Stimulated activated CD4-positive, alpha-beta T cell treated with anti-CD3 and anti-CD28 coated beads, Interleukin-2, amount 100 ng/mL, for 24 hours (primary cell): Measurements from ENCODE around the gene QSOX1.
"Not testable (repeated sequence)": the region's sequence is repeated elsewhere in the genome, so short reads cannot be mapped to it uniquely, and the experiment has no call there.

Experiments
- DNase-seq, 2 donors: peaks; one replicate each; pipeline ENCODE4 v3.0.0-alpha.2; 2020

The QSOX1 gene

DNA sequence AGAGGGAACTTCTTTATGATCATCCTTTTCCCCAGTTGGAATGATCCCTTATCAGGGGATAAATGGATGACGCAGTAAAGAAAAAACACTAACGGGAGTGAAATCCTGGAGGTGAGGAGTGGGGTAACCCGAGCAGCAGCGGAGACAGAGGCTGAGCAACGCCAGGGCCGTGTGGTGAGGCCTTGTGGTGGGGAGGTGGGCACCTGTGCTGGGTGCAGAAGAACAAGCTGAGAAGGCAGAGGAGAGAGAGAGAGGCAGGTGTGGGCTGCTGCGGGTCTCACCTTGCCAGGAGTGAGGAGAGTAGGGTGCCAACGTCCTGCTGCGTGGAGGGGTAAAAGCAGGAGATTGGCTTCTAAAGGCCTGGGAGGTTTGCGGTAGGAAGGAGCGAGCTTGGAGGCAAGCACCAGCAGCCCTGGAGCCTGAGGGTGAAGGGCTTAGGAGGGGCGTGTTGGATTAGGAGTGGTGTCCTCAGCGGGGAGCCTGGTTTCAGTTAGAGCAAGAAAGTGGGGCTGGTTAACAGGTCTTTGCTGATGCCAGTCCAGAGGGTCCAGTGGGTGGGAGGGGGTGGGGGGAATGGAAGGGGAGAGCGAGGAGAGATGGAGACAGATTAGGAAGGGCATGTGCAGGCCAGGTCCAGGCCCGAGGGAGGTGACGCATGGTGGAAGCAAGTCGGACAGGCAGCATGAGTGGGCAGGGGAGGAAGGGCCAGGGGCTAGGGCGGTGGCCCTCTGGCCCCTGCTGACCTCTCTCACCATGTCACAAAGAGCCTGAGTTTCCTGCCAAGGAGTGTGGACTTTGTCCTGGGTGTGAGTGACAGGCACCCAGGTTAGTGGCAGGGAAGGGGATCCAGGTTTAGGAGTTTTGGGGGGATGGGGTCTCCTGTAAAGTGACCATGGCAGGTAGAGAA, 38.7 kb downstream of the QSOX1 start:
- DNase-seq, result no peak

DNA sequence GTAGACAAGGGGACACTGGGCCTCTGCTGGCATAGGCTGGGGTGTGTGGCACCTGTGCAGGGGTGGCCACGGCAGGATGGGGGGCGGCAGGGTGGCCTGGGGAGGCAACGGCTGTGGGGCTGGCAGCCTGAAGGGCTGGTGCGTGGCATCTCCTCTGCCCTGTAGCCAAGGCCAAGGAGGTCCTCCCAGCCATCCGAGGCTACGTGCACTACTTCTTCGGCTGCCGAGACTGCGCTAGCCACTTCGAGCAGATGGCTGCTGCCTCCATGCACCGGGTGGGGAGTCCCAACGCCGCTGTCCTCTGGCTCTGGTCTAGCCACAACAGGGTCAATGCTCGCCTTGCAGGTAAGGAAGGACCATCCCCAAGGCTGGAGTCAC, 39.4 kb downstream of the QSOX1 start:
- DNase-seq, result no peak

DNA sequence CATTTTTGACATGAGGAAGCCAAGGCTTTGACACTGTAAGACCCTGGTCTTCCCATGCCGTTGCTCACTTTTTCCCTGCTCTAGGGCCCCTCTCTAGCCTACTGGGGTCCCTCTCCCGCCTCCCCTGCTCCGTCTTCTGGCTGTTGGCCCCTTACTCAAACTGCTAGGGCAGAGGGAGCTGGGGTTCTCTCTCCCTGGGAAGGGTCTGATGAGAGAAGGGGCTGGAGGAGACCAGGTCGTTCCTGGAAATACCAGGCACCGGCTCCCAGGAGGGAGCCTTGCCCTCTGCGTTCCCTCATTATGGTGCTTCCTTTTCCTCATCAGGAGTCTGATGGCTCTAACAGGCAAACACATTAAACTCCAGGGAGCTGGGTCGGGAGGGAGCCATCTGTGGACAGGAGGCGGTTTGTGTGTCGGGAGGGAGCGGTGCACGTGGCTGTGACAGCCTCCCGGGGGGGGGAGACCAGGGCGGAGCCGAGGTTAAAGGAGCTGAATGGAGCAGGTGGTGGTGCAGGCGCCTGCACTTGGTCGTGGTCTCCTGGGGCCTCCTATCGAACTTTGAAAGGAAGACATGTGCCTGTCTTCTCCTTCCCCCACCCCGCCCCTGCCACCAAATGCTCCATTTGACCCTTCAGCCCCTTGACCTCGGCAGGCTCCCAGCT, 40.0 kb downstream of the QSOX1 start:
- DNase-seq, result no peak

DNA sequence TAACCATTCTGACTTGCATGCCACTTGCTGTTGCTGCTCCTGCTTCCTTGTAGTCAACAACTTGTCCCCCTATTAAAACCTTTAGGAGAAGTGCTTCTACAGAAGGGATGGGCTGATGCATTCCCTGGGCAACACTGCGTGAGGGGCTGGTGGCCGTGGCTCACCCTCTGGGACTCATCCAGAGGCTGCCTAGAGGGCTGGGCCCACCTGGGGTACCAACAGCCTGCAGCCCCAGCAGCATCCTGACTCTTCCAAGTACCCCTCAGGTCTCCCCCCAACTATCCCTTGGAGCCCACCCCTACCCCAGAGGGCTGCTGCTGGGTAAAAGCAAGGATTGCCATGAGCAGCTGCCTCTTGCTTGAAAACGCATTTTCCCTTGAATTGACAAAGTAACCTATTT, 40.7 kb downstream of the QSOX1 start:
- no peak for DNase-seq

DNA sequence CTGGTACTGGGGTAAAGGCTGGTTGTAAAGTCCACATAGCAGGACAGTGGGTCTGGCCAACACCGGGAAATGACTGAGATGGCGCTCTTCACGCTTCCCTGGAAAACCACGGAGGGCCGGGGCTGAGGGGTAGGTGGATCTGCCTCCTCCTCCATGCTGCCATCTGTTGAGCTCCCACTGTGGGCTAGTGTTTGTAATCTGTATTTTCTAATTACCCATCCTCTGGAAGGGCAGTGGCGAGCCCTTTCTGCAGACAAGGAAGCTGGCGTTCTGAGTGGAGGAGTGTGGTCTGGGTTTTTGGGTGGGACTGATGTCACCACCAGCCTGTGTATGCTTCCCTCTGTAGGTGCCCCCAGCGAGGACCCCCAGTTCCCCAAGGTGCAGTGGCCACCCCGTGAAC, 41.2 kb downstream of the QSOX1 start:
- DNase-seq, result no peak

DNA sequence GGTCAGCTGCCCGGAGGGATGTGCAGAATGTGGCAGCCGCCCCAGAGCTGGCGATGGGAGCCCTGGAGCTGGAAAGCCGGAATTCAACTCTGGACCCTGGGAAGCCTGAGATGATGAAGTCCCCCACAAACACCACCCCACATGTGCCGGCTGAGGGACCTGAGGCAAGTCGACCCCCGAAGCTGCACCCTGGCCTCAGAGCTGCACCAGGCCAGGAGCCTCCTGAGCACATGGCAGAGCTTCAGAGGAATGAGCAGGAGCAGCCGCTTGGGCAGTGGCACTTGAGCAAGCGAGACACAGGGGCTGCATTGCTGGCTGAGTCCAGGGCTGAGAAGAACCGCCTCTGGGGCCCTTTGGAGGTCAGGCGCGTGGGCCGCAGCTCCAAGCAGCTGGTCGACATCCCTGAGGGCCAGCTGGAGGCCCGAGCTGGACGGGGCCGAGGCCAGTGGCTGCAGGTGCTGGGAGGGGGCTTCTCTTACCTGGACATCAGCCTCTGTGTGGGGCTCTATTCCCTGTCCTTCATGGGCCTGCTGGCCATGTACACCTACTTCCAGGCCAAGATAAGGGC, 41.9 kb downstream of the QSOX1 start:
- DNase-seq, result no peak

DNA sequence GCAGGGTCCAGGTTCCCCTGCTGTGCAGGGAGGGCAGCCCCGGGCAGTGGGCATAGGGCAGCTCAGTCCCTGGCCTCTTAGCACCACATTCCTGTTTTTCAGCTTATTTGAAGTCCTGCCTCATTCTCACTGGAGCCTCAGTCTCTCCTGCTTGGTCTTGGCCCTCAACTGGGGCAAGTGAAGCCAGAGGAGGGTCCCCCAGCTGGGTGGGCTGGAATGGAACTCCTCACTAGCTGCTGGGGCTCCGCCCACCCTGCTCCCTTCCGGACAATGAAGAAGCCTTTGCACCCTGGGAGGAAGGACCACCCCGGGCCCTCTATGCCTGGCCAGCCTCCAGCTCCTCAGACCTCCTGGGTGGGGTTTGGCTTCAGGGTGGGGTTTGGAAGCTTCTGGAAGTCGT, 42.6 kb downstream of the QSOX1 start:
- no peak for DNase-seq

DNA sequence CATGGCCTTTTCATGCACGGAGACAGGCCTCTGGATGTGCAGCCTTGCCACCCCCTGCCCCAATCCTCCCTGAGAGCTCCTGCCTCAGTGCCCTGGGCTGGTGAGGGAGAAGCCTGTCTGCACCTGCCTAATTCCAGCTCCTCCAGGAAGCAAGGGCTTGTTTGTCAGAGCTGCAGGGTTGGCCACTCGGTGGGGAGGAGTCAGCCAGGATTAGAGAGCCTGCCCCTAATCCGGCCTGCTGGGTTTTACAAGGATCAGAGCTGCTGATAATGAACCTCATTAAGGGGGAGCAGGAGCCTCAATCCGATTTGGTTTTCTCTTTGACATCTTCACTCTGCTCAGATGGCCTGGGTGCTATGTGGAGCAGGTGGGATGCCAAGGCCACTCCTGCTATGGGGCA, 43.5 kb downstream of the QSOX1 start:
- no peak for DNase-seq

DNA sequence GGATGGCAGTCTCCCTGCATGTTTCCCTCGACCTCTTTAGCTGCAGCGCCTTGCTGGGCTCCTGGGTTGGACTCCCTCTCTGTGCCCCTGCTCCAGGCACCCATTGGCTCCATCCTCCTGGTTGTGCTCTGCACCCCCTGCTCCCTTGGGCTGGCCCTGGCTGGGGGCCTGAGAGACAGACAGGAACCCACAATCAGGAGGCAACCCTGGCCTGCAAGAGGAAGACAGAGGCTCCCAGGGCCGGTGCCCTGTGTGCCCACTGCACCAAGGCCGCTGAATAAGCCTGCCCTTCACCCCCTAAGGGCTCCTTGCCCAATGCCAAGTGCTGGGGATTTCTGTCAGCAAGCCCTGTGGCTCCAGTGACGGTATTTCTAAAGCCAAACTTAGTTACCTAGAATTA, 43.9 kb downstream of the QSOX1 start:
- no peak for DNase-seq

DNA sequence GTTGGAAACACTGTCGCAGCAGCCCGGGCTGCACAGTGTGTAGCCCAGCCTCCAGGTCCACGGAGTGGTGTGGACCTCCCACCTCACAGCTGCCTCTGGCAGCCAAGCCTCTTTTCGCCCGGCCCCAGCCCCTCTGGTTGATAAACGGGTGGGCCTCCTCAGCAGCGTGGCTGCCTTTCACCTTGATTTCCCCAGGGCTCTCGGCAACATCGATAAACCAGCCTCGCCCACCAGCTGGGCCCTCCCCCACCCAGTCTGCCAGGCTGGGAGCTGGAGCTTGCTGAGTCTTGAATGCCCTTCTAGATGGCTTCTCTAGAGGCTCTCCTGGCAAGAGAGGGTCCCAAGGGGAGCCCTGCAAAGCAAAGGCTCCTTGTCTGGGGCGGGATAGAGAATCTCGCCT, 44.3 kb downstream of the QSOX1 start:
- no peak for DNase-seq

DNA sequence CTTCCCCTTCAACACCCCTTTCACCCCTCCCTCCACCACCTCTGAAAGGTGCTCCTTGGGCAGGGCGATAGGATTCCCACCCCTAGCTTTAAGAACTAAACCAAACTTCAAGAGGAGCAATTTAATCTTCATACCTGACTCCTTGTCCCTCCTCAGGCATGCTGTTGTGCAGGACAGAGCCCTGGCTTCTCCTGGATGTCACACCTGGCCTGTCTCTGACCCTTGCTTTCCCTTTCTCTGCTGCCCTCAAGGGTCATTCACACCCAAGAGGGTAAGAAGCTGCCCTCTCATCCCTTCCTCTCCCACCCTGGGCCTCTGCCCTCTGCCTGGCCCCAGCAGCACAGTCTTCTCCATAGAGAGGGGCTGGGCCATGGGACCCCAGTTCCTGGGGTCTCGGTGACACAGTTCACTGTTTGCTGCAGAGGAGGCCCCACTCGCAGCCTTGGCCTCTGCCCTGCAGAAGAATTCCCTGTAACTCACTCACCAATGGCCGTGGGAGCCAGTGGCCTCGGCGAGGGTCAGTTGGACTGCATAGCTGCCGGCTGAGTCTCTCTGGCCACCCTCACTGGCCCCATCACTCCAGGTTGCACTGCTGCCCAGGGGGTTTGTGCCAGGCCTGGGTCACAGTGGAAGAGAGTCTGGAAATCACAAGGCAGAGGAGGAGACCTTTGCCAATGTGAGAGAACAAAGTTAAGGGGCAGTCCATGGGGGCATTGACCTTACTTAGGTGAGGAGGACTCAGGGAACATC, 47.0 kb downstream of the QSOX1 start:
- no peak for DNase-seq

DNA sequence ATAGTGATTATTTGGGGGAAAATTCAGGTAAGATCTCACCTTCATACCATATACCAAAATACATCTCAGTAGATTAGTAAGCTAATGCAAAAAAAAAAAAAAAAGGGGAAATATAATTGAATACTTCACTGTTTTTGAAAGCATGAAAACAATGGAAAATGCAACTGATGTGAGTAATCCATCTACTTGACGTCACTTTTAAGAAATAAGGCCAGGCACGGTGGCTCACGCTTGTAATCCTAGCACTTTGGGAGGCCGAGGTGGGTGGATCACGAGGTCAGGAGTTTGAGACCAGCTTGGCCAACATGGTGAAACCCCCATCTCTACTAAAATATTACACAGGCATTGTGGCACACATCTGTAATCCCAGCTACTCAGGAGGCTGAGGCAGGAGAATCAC, 47.9 kb downstream of the QSOX1 start:
- DNase-seq, result not testable (repeated sequence)

DNA sequence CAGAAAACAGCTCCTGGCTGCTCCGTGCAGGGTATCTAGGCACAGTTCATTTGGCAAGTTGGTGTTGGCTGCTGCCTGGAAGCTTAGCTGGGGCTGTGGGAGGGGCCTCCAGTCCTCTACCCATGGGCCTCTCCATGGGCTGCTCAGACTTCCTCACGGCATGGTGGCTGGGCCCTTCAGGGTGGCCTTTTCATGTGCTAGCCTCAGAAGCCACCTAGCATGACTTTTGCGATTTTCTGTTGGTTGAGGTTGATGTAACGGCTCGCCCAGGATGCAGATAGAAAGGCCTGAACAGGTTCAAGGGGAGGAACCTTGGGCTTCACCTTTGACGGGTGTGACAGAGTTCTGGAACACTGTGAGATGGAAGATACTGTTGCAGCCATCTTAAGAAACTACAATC, 49.6 kb downstream of the QSOX1 start:
- DNase-seq, result no peak

DNA sequence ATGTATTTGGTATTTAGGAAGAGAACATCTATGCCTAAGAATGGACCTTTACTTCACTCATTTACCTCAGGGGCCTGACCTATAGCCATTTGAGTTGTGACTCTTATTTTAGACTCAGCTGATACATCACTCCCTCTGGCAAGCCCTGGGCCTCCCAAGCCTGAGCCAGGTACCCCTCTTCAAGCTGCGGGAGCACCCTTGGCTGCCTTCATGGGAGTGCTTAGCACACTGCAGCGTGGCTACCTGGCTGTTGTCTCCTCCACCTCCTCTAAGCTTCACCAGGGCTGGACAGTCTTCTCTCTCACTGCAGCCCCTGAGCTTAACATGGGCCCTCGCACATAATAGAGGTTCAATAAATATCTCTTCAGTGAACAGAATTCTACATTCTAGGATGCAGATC, 51.9 kb downstream of the QSOX1 start:
- no peak for DNase-seq

DNA sequence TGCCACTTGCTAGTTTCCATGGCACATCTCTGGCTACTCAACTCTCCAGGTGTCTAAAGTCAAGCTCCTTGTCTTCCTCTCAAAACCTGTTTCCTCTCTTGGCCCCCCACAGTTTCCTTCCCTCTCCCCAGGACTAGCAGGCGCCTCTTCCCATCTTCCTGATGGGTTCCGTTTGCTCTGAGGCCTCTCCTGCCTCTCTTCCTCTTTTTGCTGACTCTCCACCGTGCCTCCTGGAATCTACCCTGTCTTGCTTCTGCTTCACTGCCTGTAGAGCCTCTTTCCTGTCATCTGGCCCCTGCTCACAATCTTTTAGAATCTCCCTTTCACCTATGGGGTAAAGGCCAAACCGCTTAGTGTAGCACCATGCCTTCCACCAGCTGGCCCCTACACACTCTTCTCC, 53.6 kb downstream of the QSOX1 start:
- no peak for DNase-seq

DNA sequence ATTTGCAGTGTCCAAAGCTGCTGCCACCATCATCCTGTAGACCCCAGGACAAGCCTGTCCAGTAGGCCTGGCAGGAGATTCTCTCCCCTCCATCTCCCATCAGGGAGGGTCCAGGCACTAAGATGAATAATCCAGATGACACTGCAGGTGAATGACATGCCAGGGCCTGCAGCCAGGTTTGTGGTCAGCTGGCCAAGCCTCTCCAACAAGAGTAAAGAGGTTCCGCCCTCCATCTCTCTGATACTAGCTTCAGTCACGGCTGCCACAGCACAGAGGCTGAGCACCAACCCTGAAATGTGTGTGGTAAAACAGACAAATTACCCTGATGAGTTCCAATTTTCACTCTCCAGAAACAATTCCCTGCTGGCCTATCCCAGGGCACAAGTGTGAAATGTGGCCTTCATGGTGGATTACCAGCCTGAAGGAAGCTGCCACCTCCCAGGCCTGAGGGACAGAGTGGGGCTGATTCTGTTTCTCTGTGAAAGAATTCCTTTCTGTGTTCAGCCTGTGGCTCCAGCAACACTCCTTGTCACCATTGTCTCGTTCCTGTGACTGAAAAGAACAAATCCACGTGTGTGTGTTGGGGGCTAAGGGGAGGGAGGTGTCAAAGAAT, 55.4 kb downstream of the QSOX1 start:
- DNase-seq, result no peak

DNA sequence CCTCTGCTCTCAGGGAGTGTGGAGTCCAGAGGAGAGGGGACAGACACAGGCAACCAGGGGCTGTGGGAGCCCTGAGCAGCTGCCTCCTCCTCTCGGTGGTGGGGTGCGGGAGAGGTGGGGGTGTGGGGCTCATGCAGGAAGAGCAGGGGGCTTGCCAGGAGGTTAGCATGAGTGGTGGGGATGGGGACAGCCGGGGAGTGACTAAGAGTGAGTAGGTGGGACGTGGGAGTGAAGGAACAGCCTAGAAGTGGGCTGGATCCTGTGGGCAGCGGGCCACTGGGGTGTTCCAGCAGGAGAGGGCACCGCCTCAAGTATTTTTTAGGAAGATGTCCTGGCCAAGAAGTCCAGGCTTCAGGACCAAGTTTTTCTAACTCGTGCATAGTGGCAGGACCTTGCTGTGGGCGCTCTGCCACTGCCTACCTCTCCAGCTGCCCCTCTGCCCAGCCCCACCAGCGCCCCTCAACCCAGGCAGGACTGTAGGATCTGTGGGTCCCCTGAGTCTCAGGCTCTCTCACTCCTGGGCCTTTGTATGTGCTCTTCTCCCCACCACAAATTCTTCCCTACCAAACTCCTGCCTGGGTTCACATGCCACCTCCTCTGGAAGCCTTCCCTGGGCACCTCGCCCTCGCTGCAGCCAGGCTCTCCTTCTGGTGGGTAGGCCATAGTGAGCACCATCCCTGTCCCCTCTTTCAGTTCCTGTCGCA, 56.6 kb downstream of the QSOX1 start:
- no peak for DNase-seq

DNA sequence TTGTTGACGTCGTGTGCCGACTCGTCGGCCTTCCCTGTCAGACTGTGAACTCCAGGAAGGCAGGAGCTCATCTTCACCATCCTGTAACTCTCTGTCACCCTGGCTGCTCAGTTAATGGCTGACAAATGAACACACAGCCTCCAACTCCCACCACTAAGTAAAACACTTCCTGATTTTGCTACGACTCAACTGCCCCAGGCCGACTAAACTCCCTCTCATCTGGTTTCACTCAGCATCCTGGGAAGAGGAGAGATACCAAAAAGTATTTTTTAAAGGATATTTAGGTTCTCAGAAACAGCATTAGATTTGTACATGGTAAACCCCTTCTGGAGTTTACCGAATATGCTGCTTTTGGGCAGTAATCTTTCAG, 57.2 kb downstream of the QSOX1 start:
- no peak for DNase-seq

DNA sequence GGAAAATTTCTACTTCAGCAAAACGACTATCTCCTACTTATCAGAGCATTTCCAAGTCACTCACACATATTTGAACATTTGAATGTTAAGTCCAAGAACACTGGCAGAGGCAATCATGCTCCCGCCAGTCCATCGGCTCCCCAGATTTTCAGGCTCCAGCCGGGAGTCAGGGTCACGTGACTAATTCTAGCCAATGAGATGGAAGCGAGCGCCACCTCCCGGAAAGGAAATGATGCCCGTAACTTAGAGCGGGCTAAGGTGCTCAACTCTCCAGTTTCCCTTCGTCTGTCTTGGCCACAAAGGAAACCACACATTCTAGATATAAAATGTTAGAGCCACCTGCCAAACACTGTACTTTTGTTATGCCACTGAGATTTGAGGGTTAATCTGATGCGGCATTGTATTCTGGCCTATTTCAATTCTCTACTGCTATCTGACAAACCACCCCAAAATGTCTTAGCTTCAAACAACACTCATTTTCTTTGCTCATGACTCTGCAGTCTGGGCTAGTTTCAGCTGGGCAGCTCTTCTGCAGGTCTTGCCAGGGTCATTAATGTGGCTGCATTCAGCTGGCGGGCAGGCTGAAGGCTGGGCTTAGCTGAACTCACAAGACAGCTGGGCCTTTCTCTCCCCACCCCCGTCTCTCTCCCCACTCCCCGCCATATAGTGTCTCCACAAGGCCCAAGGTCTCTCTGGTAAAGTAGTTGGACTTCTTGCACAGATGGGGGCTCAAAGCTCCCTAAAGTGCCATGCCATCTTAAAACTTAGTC, 58.9 kb downstream of the QSOX1 start:
- peak; percentile 51 to 64 for DNase-seq

DNA sequence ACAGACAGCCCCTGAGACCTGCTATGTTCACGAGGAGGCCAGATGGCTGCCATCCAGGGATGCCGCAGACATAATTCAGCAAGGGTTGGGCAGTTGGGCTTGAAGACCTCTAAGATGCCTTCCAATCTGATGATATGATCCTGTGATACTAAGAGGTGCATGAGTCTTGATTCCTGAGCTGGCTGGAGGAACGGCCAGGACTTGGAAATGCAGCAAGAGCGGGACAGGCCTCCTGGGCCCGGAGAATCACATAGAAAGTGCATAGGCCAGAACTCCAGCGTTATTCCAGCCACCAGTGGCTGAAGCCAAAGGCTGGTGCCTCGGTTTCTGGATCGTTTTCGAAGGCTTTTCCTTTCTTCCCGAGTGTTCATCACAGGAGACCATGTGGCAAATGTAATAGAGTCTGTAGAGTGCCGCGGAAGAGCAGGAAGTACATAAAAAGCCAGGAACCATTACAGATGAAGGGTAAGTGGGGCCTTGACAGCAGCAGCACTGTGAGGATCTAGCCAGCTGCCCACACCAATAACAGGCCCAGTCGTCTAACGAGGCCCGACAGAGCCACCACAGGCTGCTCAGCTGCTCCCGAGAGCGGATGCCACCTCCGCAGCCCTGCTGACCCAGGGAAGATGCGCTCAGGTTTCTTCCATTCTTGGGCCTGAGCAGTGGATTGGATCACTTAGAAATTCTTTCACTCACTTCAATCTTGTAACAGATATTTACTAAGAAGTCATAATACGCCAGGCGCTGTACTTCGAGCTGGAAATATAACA, 61.4 kb downstream of the QSOX1 start:
- DNase-seq, result no peak

DNA sequence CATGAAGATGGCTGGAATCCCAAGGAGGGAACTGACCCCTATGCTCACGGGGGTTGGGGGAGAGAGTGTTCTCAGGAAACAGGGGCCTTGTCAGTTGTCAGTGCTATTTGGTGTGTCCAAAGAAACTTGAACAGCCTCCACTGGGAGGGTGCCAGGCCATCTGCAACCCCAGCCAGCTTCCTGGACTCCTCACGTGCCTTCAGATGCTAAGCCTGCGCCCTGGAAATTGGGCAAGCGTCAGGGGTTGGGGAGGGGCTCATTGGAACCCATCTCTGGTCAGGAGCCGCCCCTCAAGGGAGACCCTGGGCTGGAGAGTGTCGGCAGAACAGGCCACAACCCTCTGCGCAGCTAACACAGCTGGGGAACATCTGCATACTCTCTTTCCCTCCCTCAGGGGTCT, 62.3 kb downstream of the QSOX1 start:
- DNase-seq, result no peak
